ENCODE results near the gene RMRP.

GRCh38 chr9:35696520-35697215, 38.8 kb upstream of the RMRP start:
- TF ChIP-seq POLR2A (IDR thresholded peaks at IDR 0.05; ENCODE audit: low read depth, low read length) (no peak), RCOR1 (IDR thresholded peaks at IDR 0.05; ENCODE audit: insufficient replicate concordance, low read length) (no peak), CEBPB (IDR thresholded peaks at IDR 0.05; ENCODE audit: low read depth, low read length) (no peak), RAD21 (IDR thresholded peaks at IDR 0.05; ENCODE audit: low read length) (peak; percentile 52), RFX5 (IDR thresholded peaks at IDR 0.05; ENCODE audit: low read depth, low read length) (no peak)
- TF ChIP-seq, protein P1, sequence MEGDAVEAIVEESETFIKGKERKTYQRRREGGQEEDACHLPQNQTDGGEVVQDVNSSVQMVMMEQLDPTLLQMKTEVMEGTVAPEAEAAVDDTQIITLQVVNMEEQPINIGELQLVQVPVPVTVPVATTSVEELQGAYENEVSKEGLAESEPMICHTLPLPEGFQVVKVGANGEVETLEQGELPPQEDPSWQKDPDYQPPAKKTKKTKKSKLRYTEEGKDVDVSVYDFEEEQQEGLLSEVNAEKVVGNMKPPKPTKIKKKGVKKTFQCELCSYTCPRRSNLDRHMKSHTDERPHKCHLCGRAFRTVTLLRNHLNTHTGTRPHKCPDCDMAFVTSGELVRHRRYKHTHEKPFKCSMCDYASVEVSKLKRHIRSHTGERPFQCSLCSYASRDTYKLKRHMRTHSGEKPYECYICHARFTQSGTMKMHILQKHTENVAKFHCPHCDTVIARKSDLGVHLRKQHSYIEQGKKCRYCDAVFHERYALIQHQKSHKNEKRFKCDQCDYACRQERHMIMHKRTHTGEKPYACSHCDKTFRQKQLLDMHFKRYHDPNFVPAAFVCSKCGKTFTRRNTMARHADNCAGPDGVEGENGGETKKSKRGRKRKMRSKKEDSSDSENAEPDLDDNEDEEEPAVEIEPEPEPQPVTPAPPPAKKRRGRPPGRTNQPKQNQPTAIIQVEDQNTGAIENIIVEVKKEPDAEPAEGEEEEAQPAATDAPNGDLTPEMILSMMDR (conservative IDR thresholded peaks at IDR 0.05; ENCODE audit: low read depth, low read length) = peak; percentile 71
